ENCODE measurements around the gene WAC.
A peak's percentile ranks its signal among the peaks of the same experiment; 100 is the strongest.
"Not testable (repeated sequence)": the region's sequence is repeated elsewhere in the genome, so short reads cannot be mapped to it uniquely, and the experiment has no call there.

WAC gene

DNA sequence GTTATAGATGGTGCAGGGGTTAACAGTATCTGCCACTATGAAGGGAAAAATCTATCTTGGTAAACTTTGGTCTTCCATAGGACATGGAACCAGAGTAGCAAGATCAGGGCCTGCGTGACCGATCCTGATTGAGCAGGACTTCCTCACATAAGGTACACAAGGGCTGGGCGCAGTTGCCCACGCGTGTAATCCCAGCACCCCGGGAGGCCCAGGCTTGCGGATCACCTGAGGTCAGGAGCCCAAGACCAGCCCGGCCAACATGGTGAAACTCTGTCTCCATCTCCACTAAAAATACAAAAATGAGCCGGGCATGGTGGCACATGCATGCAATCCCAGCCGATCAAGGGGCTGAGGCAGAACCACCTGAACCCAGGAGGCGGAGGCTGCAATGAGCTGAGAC lies 11.0 kb upstream of the WAC start:
- DNase-seq; in situ Hi-C loops (cut with MboI; ENCODE audit: low pct_unique_long_range_greater_than_20kb, low sequenced_read_pairs): not testable (repeated sequence)

DNA sequence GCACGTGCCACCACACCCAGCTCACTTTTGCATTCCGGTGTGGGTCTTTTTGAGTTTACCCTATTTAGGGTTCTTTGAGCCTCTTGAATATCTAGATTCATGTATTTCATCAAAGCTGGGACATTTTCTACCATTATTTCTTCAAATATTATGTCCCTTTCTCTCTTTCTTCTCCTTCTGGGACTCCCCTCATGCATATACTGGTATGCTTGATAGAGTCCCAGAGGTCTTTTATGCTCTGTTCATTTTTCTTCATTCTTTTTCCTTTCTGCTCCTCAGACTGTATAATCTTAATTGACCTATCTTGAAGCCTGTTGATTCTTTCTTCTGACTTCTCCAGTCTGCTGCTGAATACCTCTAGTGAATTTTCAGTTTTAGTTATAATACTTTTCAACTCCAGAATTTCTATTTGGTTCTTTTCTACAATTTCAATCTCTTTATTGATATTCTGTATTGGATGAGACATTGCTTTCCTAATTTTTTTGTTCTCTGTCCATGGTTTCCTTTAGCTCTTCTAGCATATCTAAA lies 9.1 kb upstream of the WAC start:
- in situ Hi-C loops (cut with MboI; ENCODE audit: low pct_unique_long_range_greater_than_20kb, low sequenced_read_pairs): no loop called here
- no peak for DNase-seq

DNA sequence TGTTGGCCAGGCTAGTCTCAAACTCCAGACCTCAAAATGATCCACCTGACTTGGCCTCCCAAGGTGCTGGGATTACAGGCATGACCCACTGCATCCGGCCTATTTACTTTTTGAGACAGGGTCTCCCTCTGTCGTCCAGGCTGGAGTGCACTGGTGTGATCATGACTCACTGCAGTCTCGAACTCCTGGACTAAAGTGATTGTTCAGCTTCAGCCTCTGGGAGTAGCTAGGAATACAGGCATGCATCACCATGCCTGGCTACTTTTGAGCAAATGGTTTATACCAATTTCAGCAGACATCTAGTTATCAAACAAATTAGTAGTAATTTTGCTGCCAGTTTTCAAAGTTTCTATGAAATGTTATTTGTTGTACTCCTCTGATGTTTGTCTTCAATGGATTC lies 2.2 kb upstream of the WAC start:
- no peak for DNase-seq
- in situ Hi-C loops (cut with MboI; ENCODE audit: low pct_unique_long_range_greater_than_20kb, low sequenced_read_pairs): no loop called here

DNA sequence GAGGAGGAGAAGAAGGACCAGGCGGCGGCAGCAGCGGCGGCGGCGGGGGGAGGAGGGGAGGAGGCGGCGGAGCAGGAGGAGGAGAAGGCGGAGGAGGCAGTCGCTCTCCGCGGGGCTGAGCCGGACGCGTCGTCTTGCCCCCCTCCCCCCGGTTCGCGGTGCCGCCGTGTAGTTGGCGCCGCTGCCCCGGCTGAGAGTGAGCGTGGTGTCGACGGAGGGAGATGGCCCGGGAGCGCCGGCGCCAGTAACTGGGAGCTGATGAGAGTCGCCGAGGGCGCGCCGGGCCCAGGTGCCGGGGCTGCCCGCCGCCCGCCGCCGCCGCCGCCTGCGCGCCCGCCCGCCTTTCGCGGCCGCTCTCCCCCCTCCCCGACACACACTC lies 257 bp downstream of the WAC start:
- in situ Hi-C loops (cut with MboI; ENCODE audit: low pct_unique_long_range_greater_than_20kb, low sequenced_read_pairs): no loop called here

DNA sequence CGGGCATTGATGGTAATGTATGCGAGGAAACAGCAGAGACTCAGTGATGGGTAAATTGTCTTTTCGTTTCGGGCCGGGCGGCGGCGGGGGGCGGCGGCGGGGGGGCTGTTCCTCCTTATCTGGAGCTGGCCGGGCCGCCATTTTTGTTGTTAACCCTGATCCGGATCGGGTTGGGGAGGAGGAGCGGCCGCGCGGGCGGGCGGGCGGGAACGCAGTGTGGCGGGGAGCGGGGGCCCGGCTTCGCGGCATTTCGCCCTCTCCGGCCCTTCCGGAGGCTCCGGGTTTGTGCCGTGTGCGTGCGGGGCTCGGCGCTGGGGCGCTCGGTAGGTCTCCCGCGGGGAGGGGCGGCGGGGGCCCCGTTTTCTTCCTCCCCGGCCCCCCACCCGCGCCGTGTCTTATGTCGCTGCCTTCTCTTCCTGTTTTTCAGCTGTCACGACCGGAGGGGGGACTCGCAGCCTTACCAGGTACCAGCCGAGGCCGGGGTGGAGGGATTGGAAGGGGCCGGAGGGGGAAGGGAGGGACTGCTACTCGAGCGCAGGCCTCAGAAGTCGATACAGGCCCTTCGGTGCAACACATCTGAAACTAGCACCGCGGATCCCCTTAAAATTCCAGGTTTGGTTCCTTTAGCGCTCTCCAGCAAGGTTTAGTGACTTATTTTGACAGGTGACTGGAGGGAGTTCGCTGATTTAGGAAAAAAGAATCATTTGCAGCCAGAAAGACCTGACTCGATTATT lies 820 bp downstream of the WAC start:
- in situ Hi-C loops (cut with MboI; ENCODE audit: low pct_unique_long_range_greater_than_20kb, low sequenced_read_pairs): no loop called here
- peak; percentile 41 for DNase-seq

More for the DNA sequence above, 257 bp downstream of the WAC start:
- no peak for DNase-seq

DNA sequence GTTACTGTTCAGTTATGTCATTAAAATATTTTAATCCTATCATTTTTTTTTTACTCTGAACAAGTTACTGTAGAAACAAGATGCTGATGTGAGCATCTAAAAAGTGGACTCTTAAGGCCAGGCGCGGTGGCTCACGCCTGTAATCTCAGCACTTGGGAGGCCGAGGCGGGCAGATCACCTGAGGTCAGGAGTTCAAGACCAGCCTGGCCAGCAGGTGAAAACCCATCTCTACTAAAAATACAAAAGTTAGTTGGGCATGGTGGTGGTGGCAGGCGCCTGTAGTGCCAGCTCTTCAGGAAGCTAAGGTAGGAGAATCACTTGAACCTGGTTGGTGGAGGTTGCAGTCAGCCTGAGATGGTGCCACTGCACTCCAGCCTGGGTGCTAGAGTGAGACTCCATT lies 2.9 kb downstream of the WAC start:
- in situ Hi-C loops (cut with MboI; ENCODE audit: low pct_unique_long_range_greater_than_20kb, low sequenced_read_pairs): no loop called here
- no peak for DNase-seq

DNA sequence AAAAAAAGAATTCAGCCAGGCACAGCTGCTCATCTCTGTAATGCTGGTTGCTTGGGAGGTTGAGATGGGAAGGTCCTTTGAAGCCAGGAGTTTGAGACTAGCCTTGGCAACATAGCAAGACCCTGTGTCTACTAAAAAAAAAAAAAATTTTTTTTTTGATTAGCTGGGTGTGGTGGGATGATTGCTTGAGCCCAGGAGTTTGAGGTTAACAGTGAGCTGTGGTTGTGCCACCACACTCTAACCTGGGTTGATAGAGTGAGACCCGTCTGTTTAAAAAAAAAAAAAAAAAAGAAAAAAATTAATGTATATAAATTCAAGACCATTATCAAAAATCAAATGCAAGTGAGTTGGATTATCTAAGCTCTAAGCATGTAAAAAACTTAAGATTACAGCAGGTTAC lies 5.7 kb downstream of the WAC start:
- DNase-seq: no peak
- in situ Hi-C loops (cut with MboI; ENCODE audit: low pct_unique_long_range_greater_than_20kb, low sequenced_read_pairs): no loop called here

DNA sequence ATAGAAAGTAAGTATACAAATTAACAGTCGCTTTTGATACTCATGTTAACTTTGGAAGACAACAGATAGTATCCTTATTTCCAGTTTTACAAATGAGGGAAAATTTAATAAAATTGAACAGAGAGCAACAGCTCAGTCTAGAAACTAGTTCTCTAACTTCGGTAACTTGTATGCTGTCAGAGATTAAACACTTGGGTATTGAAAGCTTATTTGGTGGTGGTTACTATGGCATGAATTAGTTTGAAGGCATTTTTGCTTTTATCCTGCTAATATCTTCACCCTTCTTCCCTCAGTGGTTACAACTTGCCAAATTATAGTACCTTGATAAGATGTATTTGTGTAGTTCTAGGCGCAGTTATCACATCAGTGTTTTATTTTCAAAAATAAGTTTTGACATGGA lies 7.2 kb downstream of the WAC start:
- in situ Hi-C loops (cut with MboI; ENCODE audit: low pct_unique_long_range_greater_than_20kb, low sequenced_read_pairs): no loop called here
- DNase-seq: no peak

DNA sequence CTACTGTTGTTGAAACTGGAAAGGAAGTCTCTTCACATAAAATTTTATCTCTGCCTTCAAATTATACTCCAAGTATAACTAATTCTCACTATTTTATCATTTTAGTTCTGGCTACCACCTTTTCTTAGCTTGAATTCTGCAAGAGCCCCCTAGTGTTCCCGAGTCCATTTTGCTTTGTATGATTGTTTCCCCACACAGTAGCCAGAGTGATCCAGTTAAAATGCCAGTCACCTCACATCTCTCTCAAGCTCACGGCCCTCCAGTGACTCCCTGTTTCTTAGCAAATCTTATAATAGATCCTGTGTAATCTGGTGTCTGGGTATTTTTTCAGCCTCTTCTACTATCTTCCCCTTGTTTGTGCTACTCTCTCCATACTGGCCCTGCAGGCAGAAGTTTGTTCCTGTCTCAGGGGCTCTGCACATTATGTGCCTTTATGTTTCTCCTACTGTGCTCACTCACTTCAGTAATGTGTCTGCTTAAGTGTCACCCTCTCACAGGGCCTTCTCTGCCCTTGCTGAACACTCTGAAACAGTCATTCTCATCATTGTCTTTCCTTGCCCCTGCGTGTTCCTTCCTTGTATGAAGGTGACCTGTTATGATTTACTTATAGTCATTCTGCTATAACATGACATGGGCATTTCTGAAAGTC lies 8.9 kb downstream of the WAC start:
- in situ Hi-C loops (cut with MboI; ENCODE audit: low pct_unique_long_range_greater_than_20kb, low sequenced_read_pairs): no loop called here

DNA sequence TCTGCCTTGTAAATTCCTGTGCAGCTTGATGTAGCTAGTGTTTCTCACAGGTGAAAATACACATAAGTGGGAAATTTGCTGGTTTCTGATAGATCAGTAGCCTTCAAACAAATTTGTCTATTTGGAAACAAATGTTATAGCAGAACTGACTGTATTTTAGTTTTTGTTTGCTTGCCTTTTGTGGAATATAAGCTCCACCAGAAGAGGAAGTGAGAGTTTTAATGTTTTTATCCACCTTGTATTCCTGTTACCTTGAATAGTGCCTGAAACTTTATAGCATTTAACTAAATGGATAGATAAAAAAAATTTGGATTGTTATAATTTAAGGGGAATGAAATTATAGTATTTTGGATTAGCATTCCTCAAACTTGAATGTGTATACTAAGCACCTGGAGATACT lies 9.8 kb downstream of the WAC start:
- DNase-seq: no peak
- in situ Hi-C loops (cut with MboI; ENCODE audit: low pct_unique_long_range_greater_than_20kb, low sequenced_read_pairs): no loop called here

More for the DNA sequence above, 8.9 kb downstream of the WAC start:
- DNase-seq: peak; percentile 28

DNA sequence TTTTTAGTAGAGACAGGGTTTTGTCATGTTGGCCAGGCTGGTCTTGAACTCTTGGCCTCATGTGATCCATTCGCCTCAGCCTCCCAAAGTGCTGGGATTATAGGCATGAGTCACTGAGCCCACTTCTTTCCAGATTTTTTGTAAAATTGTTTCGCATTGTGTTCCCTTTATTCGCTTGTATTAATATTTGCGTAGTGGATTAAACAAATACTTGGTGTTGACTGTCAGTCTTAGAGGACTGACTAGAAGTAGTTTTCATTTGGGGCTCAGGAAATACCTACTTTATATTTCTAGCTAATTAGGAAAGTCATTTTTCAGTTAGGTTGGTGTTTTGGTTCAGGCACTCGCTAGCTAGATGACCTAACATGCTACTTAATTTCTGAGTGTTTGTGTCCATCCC lies 11.1 kb downstream of the WAC start:
- in situ Hi-C loops (cut with MboI; ENCODE audit: low pct_unique_long_range_greater_than_20kb, low sequenced_read_pairs): no loop called here
- DNase-seq: no peak

DNA sequence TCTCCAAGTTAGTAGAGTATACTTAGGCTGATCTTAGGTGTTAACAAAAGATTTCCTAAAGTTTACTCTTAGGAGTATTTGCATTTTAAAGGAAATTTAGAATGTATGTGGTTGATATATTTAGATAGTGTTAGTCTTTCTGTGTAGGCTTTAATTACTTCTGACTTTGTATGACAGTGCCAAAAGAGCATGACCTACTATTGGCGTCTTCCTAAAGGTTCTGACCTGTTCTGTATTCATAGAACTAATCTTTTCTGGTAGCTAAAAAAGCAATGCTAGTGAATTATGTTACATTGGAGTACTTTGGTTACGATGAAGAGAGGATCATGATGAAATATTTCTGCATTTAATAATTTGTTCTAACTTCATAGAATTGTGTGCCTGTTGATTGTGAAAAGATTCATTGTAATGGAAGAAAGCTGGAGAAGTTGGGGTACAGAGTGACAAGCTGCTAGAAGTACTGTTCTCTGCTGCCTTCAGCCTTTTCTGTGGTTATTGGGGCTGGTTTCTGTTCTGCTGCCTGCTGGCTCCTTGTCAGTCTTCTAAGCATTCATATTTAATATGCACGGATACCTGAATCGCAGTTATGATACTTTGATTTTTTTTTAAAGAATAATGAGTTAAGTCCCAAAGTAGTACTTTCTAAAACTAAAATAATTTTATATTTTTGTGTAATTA lies 13.2 kb downstream of the WAC start:
- in situ Hi-C loops (cut with MboI; ENCODE audit: low pct_unique_long_range_greater_than_20kb, low sequenced_read_pairs): no loop called here
- DNase-seq: no peak

DNA sequence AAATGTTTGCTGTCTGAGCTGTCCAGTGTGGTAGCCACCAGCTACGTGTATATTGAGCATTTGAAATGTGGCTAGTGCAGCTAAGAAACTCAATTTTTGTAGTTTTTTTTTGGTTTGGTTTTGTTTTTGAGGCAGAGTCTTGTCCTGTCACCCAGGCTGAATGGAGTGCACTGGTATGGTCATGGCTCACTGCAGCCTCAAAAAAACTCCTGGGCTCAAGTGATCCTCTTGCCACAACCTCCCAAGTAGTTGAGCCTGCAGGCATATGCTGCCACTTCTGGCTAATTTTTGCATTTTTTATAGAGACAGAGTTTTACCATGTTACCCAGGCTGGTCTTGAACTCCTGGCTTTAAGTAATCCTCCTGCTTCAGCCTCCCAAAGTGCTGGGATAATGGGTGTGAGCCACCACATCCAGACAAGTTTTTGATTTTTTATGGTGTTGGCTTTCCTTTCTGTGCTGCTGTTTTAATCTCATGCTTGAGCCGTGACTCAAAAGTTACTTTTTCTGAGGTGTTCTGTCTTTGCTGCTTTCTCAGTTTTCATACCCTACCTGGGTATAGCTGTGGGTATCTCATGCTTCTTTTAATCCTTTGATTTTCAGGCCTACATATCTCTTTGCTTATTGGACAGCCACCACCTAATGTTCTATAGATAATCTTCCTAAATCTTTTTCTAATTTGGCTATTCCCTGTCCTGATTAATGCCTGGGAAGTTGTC lies 16.0 kb downstream of the WAC start:
- in situ Hi-C loops (cut with MboI; ENCODE audit: low pct_unique_long_range_greater_than_20kb, low sequenced_read_pairs): no loop called here
- no peak for DNase-seq

DNA sequence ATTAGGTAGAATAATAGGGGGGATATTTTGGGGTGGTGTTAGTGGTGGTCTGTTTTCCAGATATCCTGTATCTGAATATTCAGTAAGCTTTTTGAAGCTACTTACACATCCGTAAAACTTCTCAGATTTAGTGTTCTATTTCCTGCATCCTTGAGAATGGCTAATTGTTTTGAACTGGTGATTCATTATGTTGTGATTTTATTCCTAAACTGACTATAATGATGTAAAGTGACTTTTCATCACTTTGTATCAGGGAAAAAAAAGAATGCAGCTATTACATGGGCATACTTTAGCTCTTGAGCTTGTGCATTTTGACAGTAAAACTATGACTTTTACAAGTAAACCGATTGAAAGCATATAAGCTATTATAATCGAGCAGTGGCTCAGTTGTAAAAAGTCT lies 18.2 kb downstream of the WAC start:
- DNase-seq: no peak
- in situ Hi-C loops (cut with MboI; ENCODE audit: low pct_unique_long_range_greater_than_20kb, low sequenced_read_pairs): no loop called here

DNA sequence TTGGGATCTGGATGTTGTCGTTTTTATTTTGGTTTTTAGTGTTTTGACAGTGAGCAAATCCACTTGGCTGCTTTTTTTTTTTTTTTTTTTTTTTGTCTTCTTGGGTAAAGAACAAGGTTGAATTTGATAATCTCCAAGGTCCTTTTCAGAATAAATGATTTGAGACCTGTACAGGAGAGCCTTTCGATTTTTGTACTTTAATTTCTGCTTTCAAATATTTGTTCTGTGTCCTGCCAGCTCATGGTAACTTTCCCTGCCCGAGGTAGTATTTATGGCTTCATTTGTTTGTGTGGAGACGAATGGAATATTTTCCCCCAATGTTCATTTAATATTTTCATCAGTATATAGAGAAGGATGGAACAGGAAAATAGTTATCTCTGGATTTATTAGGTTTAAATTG lies 19.9 kb downstream of the WAC start:
- DNase-seq: no peak
- in situ Hi-C loops (cut with MboI; ENCODE audit: low pct_unique_long_range_greater_than_20kb, low sequenced_read_pairs): no loop called here

DNA sequence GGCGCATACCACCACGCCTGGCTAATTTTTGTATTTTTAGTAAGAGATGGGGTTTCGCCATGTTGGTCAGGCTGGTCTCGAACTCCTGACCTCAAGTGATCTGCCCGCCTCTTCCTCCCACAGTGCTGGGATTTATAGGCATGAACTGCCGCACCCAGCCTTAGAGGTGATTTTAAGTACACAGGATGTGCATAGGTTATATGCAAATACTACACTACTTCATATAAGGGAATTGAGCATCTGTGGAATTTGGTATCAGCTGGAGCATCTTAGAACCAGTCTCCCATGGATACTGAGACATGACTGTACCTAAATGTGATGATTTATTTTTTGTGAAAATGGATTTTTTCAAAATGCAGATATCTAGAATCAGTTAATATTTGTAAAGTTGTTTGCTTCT lies 21.1 kb downstream of the WAC start:
- DNase-seq: no peak
- in situ Hi-C loops (cut with MboI; ENCODE audit: low pct_unique_long_range_greater_than_20kb, low sequenced_read_pairs): no loop called here

DNA sequence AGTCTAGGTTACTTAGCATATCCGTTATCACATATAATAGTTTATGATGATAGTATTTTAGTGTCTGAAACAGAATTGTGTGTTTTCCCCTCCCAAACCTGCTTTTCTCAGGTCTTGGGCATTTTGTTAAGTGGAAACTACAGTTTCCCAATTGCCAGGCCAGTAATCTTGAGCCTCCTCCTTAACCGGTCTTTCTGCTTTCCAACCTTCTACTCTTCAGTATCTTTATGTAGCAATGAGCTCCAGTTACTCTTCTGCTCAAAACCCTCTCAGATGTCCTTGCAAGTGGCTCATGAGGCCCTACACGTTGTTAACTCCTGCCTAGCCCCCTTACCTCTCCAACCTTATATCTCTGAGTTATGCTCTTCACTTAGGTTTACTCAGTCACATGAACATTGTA lies 22.0 kb downstream of the WAC start:
- in situ Hi-C loops (cut with MboI; ENCODE audit: low pct_unique_long_range_greater_than_20kb, low sequenced_read_pairs): no loop called here
- DNase-seq: no peak

DNA sequence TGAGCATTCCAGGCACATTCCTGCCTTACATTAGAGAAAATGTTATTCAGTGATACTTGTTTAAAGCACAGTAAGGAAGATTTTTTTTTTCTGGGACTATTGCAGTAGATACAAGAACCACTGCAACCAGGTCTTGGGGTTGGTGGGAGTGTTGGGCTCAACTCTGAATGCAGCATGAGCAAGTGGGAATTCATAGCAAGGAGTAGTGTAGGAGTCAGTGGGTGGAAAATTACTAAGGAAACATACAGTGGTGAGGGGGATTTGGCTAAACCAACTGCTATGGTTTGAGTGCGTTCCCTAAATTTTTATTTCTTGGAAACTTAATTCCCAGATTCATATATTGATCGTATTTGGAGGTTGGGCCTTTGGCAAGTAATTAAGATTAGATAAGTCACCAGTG lies 22.4 kb downstream of the WAC start:
- no peak for DNase-seq
- in situ Hi-C loops (cut with MboI; ENCODE audit: low pct_unique_long_range_greater_than_20kb, low sequenced_read_pairs): no loop called here

DNA sequence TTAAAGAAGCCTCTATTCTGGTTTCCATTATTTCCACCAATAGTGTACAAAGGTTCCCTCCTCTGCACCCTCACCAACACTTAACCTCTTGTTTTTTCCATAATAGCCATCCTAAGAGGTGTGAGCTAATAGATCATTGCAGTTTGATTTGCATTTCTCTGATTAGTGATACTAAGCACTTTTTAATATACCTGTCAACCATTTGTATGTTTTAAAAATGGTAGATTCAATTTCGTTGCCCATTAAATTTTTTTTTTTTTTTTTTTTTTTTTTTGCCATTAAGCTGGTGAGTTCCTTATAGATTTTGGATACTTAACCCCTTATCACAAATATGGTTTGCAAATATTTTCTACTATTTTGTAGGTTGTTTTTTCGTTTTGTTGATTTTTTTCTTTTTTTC lies 23.2 kb downstream of the WAC start:
- DNase-seq: no peak
- in situ Hi-C loops (cut with MboI; ENCODE audit: low pct_unique_long_range_greater_than_20kb, low sequenced_read_pairs): no loop called here

DNA sequence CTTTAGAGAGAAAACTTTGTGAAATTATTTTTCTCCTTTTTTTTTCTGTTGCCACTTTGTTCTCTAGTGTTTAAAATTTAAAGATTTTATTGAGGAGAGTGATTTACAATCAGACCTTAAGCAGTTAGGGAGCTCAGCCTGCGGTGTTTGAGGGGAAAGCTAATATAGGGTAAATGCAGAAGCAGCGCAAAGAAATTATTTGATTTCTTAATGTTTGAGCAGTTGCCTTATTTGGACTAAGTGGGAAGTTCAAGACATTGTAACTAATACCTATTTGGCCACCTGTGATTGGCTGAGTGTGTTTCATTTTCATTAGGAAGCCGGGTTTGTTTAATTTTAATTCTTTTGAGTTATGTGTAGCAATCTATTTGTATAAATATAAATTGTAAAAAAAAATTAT lies 25.3 kb downstream of the WAC start:
- in situ Hi-C loops (cut with MboI; ENCODE audit: low pct_unique_long_range_greater_than_20kb, low sequenced_read_pairs): no loop called here
- DNase-seq: no peak

Measured in KBM-7 (cell line).